Right lobe of liver (tissue), 6 donors: ENCODE data around the gene IL13. TPM values are rescaled to one million over a fixed set of nuclear protein-coding genes. Genes with fewer than 3 reads are reported as not detected.

ENCODE experiments used
- ATAC-seq, 4 donors: fragments of 200-7000 bp; cut with Tn5 transposase; one replicate each; pipeline ENCODE4 v1.9.1; 2020; ENCODE audit warnings: mild to moderate bottlenecking in 4 of 4, moderate library complexity in 4 of 4
- DNase-seq, 3 donors: peaks; one replicate each; pipeline ENCODE4 v3.0.0-alpha.2; 2020
- H3K27ac ChIP-seq, 3 donors: fragments of 200-600 bp; one replicate each; pipeline ENCODE4 v1.8.0; 2022
- H3K27me3 ChIP-seq, 2 donors: fragments of 200-600 bp; one replicate each; pipeline ENCODE4 v1.8.0; 2022
- H3K36me3 ChIP-seq, 4 donors: fragments of 200-600 bp; sonication (generic) in 1 of 4; one replicate each; pipeline versions ENCODE4 v1.5.1 to v1.8.0; 2017 to 2022; ENCODE audit warnings: control low read depth in 1 of 4
- H3K4me1 ChIP-seq, 4 donors: fragments of 200-600 bp; sonication (generic) in 1 of 4; one replicate each; pipeline versions ENCODE4 v1.5.1 to v1.8.0; 2017 to 2022; ENCODE audit warnings: control low read depth in 1 of 4
- H3K4me3 ChIP-seq, 3 donors: fragments of 200-600 bp; one replicate each; pipeline ENCODE4 v1.8.0; 2022
- H3K9me3 ChIP-seq, 4 donors: fragments of 200-600 bp; sonication (generic) in 1 of 4; one replicate each; pipeline versions ENCODE4 v1.5.1 to v1.8.0; 2017 to 2022; ENCODE audit warnings: control low read depth in 1 of 4
- CTCF ChIP-seq, 4 donors: fragments of 200-600 bp in 3 of 4; fragments of 450-650 bp in 1 of 4; IDR thresholded peaks; one replicate each; pipeline versions ENCODE4 v1.5.1 to v1.8.0; 2016 to 2022; ENCODE audit warnings: antibody characterized with exemption in 4 of 4, mild to moderate bottlenecking in 2 of 4
- POLR2A ChIP-seq: fragments of 450-650 bp; IDR thresholded peaks from one replicate; pipeline ENCODE4 v1.6.1; 2017; ENCODE audit warnings: antibody characterized with exemption, mild to moderate bottlenecking
- WGBS: methylation state at CpG from one replicate; pipeline ENCODE4 v1.1.6; 2018; ENCODE audit warnings: low coverage, low lambda C conversion rate; ENCODE audit not compliant: insufficient coverage; ENCODE audit errors: missing lambda C conversion rate; 5-methylcytosine and 5-hydroxymethylcytosine counted together
- intact Hi-C, 2 donors: fragments of 100-400 bp; cut with DNase I; formaldehyde crosslinking; loops; one replicate each; pipeline versions ENCODE4 v1.11.2 to v1.14.1; 2022
- total RNA-seq, 6 experiments: library from RNA; depleted of rRNA in 2 of 6; stranded (reverse); fragments of >200 nt in 2 of 6; fragmentation: NEBNext Ultra II Directional in 3 of 6; extraction: Animal tissue kit (Norgen Biotek cat#: 25700) in 3 of 6; gene quantifications; one replicate each; pipeline versions ENCODE4 v1.1.0 to v1.2.4, GENCODE V29; 2016 to 2023
- donor health status: DM: no; HTN: yes; CAD: no.
- donor health status: DM: no; HTN: no; CAD: no.
- donor health status: DM: no; HTN: no; CAD: no.
- donor health status: DM: no; HTN: yes; CAD: no.
- donor health status: DM: no; HTN: yes; CAD: no.

Gene IL13
- total RNA-seq, 6 experiments from 2014 or later = 0.26 TPM; not detected in 5

- no peaks in the 10 kb centered on the region for H3K27me3 ChIP-seq
- ATAC-seq = no peak
- H3K27ac ChIP-seq = no peak overlapping the region
- no peak overlapping the region for H3K4me3 ChIP-seq
- intact Hi-C loops = no loop called here
- H3K36me3 ChIP-seq = no peaks in the 10 kb centered on the region
- no peaks in the 10 kb centered on the region for H3K9me3 ChIP-seq
- no peak for DNase-seq
- TF ChIP-seq CTCF (IDR thresholded peaks at IDR 0.05) (no peak), POLR2A (no peak)
- H3K4me1 ChIP-seq = no peaks in the 10 kb centered on the region
- WGBS = 71% methylated on average over 1 of the region's 1 CpG
These were observed 15.5 kb downstream of the IL13 start for GRCh38 chr5:132673488-132673887.

DNA sequence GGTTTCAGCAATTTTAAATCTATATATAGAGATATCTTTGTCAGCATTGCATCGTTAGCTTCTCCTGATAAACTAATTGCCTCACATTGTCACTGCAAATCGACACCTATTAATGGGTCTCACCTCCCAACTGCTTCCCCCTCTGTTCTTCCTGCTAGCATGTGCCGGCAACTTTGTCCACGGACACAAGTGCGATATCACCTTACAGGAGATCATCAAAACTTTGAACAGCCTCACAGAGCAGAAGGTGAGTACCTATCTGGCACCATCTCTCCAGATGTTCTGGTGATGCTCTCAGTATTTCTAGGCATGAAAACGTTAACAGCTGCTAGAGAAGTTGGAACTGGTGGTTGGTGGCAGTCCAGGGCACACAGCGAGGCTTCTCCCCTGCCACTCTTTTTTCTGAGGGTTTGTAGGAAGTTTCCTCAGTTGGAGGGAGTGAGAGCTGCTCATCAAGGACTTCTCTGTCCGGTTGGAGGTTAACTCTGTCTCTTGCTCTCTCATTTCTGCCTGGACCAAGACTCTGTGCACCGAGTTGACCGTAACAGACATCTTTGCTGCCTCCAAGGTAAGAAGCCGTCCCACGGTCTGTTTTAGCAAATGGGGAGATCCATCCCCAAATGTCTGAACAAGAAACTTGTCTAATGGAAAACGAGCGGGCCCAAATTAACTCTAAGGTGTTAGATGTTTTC, 16.1 kb downstream of the IL13 start, which contains the start of gene IL4:
IL4 (plus strand) TSS at position 51 of the 692 bp plus-strand sequence; CDS start at position 113, 62 bp downstream.
- H3K4me1 ChIP-seq = no peaks in the 10 kb centered on the region
- H3K27ac ChIP-seq = no peak within 1 kb of the TSS
- H3K27me3 ChIP-seq = no peaks in the 10 kb centered on the region
- TF ChIP-seq CTCF (IDR thresholded peaks at IDR 0.05) = no peak
- no peak for TF ChIP-seq POLR2A
- intact Hi-C loops = no loop called here
- DNase-seq (no peak), ATAC-seq (no peak)
- no peaks in the 10 kb centered on the region for H3K9me3 ChIP-seq
- 77% methylated on average over 12 of the region's 14 CpGs for WGBS
- no peak within 1 kb of the TSS for H3K4me3 ChIP-seq
- no peaks in the 10 kb centered on the region for H3K36me3 ChIP-seq

DNA sequence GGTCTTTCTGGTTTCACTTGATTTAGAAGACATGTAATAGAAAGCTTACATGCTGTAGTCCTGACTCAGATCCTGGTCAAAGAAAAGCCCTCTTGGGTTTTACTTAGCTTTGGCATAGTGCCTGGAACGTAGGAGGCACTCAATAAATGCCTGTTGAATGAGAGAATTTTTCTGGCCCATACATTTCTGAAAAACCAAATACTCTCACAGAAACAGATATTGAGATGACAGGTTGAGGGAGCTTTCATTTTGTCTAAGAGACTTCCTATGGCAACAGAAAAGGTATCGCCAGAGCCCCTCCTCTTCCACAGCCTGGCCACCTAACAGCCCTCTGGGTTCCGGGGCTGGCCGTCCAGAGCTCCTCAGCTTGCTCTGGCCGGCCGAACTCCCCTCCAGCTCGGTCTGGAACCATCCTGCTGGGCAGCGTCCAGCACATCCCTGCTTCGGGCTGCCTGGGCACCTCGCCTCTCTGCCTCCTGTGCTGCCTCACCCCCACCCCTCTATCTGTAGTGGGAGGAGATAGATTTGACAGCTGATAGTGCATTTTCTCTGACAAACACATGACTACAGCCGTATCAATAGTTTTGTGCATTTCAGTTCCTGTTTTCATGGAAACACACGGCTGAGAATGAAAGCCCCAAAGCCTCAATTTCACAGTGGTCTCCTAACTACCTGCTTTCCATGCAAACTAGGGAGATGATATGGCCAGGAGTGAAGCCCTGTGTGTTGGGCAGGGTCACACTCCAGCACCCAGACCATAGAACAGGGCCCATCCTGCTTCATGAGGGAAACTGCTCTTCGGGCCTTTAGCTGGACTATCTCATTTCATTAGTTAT, 16.9 kb downstream of the IL13 start:
- H3K27me3 ChIP-seq = no peaks in the 10 kb centered on the region
- intact Hi-C loops = no loop called here
- H3K36me3 ChIP-seq = no peaks in the 10 kb centered on the region
- TF ChIP-seq CTCF (IDR thresholded peaks at IDR 0.05) = no peak
- TF ChIP-seq POLR2A = no peak
- no peaks in the 10 kb centered on the region for H3K4me1 ChIP-seq
- H3K27ac ChIP-seq = no peak overlapping the region
- H3K4me3 ChIP-seq = no peak overlapping the region
- DNase-seq (no peak), ATAC-seq (peak in 3 of 4 donors; percentile 29 to 73 (median 37))
- WGBS = 30% methylated on average over 3 of the region's 13 CpGs
- no peaks in the 10 kb centered on the region for H3K9me3 ChIP-seq

GRCh38 chr5:132675936-132676689, 18.1 kb downstream of the IL13 start:
- Histone ChIP-seq H3K36me3 (no peaks in the 10 kb centered on the region), H3K27me3 (no peaks in the 10 kb centered on the region), H3K4me3 (no peak overlapping the region), H3K9me3 (no peaks in the 10 kb centered on the region), H3K4me1 (no peaks in the 10 kb centered on the region), H3K27ac (no peak overlapping the region)
- DNase-seq (no peak), ATAC-seq (no peak)
- 70% methylated on average over 10 of the region's 11 CpGs for WGBS
- TF ChIP-seq POLR2A (no peak), CTCF (IDR thresholded peaks at IDR 0.05) (no peak)
- intact Hi-C loops = no loop called here
